ENCODE results near the gene IRAK3.
"Not testable (repeated sequence)": the region's sequence is repeated elsewhere in the genome, so short reads cannot be mapped to it uniquely, and the experiment has no call there.

The IRAK3 gene

DNA sequence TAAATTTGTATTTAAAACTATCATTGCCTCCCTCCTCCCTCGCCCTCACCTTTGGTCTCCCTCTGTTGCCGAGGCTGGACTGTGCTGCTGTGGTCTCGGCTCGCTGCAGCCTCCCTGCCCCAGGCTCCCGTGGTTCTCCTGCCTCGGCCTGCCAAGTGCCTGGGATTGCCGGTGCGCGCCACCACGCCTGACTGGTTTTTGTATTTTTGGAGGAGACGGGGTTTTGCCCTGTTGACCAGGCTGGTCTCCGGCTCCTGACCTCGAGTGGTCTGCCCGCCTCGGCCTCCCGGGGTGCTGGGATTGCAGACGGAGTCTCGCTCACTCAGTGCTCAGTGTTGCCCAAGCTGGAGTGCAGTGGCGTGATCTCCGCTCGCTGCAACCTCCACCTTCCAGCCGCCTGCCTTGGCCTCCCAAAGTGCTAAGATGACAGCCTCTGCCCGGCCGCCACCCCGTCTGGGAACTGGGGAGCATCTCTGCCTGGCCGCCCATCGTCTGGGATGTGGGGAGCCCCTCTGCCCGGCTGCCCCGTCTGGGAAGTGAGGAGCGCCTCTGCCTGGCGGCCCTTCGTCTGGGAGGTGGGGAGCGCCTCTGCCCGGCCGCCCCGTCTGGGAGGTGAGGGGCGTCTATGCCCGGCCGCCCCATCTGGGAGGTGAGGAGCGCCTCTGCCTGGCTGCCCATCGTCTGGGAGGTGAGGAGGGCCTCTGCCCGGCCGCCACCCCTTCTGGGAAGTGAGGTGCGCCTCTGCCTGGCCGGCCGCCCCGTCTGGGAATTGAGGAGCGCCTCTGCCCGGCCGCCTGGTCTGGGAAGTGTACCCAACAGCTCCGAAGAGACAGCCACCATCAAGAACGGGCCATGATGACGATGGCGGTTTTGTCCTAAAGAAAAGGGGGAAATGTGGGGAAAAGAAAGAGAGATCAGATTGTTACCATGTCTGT lies 14.4 kb upstream of the IRAK3 start:
- DNase-seq: not testable (repeated sequence)

- DNase-seq: no peak
Observed at GRCh38 chr12:66176105-66176900, 12.7 kb upstream of the IRAK3 start.

DNA sequence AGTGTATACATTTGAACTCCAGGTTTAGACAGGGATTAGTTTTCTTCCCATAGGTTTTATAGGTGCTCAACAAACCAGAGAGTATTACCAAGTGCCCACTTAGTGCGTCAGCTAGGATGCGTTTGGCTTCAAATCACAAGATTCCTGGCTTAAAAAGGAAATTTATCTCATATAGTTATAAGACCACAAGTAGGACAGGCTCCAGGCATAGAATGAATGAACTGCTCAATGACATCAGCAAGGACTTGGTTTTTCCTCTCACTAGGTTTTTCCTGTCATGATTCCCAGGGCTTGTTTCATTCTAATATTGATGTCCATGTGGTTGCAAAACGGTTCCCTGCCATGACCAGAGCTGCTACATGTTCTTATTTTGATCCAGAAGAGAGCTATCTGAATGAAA lies 6.1 kb upstream of the IRAK3 start:
- no peak for DNase-seq

DNA sequence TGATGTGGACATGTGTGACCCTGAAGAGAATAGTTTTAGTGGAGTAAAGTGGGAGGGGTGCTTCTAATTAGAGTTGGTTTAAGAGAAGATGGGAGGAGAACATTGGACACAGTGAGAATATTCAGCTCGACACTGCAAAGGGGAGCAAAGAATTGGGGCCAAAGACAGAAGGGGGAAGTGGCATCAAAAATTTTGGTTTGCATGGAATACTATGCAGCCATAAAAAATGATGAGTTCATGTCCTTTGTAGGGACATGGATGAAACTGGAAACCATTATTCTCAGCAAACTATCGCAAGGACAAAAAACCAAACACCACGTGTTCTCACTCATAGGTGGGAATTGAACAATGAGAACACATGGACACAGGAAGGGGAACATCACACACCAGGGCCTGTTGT lies 4.2 kb upstream of the IRAK3 start:
- DNase-seq: not testable (repeated sequence)

- DNase-seq: no peak
Observed at GRCh38 chr12:66187036-66187435, 2.0 kb upstream of the IRAK3 start.

DNA sequence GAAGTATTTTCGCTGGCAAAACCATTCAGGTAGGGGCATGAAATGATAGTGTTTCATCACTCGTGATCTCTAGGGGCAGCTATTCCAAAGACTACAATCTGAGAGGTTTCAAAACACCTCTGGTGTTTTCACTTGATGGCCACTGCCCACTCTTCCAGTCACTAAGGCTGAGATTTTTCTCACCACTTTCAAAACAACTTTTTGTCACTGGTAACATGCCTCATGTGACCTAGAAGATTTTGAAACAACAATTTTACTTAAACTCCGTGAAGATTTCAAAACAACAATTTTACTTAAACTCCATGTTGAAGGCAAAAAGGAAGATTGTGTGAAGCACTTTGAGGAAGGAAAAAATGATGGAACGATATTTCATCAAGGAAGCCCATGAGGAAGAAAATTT lies 1.2 kb upstream of the IRAK3 start:
- DNase-seq: no peak

- DNase-seq: no peak
Observed at GRCh38 chr12:66189486-66189843, 451 bp downstream of the IRAK3 start.

DNA sequence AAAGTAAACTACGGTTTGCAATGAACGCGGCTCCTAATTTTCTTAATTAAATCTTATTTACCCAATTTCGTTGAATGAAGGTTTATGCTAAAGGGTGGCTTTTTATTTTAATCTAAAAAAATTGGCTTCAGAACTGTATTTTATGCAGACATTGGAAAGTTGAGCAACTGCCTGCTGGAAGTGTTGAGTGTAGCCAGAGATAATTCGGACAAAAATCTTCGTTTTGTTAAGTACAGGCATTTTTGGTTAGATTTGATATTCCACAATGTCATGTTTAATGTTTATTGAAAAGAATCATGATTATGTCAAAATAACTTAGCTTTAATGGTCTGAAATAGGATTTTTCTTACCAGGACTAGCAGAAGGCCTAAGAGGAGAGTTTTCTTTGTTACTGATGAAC lies 875 bp downstream of the IRAK3 start:
- no peak for DNase-seq

DNA sequence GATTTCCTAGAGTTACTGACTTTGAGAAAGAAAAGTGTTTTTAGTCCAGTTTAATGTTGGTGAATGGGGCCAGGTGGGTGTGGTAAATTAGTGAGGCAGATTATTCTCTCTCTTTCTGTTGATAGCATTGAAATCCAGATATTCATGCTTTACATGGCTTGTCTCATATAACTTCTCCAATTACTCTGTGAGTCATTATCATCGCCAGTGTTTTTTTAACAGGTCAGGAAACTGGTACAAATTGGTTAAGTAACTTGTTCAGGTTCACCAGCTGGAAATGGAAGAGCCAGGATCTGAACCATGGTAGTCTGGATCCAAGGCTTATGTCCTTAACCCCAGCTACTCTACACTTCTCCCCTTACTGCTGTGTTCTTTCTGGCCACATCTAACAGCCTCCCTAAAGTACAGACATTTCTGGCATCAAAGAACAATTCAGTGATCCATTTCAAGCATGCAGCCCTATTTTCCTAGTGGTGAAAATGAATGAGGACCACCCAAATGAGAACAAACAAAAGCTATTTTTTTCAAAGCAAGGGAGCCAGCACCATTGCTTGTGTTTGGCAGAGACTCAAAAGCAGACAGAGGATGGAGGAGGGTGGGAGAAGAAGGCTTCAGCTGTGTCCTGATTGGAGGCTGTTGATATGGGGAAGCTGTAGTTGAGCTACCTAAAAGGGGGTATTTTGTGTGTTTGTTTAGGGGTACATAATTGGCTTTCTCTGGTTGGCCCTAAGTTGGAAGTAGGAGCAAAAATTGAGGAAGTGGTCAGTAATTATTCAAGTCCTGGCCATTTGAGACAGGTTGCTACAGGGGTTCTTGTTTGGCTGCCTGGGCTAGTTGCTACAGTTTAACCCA lies 1.7 kb downstream of the IRAK3 start:
- no peak for DNase-seq

- DNase-seq: no peak
Observed at GRCh38 chr12:66191547-66192126, 2.6 kb downstream of the IRAK3 start.

DNA sequence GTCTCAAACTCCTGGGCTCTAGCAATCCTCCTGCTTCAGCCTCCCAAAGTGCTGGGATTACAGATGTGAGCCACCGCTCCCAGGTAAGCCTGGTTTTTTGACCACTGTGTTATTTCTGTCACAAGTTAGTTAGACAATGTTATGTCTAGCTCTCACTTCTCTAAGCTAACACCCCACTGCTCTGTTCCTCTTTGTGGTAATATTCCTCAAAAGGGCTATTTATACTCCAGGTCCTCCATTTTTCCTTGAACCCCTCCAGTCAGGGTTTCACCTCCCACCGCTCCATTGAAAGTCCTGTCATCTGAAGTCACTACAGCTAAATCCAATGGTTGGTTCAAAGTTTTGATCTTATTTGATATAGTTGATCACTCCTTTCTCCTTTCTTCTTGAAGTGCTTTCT lies 5.1 kb downstream of the IRAK3 start:
- no peak for DNase-seq

DNA sequence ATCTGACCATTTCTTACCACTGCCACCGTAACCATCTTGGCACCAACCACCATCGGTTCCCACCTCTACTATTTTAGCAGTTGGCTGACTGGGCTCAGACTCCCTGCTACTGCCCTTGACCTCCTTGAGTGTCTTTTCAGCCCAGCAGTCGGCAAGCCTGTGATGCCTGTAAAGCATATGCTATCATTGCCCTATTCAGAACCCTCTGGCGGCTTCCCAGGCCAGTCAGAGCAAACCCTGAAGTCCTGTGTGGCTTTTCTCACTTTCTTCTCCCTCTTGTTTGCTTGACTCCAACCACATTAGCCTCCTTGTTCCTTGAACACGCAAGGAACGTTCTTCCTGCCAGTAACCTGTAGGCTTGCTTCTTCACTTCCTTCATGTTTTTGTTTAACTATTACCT lies 6.2 kb downstream of the IRAK3 start:
- DNase-seq: no peak

DNA sequence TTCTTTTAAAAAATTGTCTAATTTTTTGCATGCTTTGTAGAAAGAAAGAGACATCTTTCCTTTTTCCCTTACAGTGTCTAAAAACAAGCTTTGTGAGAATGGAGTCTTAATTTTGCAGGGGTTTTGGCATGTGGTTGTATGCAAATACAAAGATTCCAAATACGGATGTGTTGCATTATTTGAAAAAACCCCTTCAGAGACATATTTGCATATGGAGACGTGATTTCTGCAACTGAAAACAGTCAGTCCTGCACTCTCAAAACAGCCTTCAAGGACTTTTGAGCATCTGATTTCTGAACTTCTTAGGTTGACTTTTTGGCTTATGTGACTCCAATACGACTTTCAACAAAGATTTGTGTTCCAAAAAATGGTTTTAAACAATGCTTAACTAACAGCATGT lies 7.8 kb downstream of the IRAK3 start:
- DNase-seq: no peak

DNA sequence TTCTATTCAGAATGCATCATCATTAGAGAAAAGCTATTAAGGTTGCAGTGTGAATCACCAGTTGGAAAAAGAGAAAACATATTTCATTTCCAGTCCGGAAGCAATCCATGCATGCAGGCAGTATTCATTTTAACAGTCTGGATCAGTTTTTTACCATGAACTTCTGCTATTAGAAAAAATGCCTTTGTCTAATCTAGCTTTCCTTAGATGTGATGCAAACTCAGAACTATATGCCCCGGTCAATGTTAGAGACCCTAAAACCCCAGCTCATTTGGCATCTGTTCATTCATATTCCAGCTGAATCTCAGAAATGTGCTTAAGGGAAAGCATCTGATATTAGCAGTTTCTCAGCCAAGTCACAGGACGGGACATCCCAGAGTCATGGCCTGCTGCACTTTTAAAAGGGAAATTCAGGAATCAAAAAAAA lies 8.5 kb downstream of the IRAK3 start:
- DNase-seq: no peak

GRCh38 chr12:66199141-66199540 lies 10.1 kb downstream of the IRAK3 start:
- DNase-seq: no peak

GRCh38 chr12:66199831-66200509 lies 11.0 kb downstream of the IRAK3 start:
- no peak for DNase-seq

DNA sequence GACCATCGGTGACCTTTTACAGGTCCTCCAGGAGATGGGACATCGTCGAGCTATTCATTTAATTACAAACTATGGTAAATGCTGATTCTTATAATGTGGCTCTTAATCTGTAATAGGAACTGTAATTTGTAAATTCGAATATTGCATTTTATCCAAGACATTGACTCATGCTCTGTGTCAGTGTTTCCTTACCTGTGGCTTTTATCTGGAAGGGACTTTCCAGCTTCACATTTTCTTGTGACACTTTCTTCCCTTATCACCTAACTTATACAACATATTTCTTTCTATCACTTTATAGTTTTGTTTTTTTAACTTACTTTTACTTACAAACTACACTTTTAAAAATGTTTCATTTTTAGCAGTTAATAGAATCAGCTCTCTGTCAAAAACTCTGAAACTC lies 14.8 kb downstream of the IRAK3 start:
- no peak for DNase-seq

DNA sequence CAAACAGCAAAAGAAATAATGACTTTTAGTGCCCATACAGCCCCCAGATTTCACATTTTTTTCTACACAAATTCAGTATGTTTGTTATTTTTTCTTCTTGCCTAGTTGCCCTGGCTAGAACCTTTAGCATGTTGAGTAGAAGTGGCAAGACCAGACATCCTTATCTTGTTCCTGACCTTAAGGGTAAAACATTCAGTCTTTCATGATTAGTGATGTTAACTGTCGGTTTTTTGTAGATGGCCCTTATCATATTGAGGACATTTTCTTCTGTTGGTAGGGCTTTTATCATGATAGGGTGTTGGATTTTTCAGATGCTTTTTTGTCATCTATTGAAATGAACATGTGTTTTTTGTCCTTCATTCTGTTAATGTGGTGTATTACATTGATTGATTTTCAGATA lies 17.1 kb downstream of the IRAK3 start:
- DNase-seq: no peak

GRCh38 chr12:66210840-66211239 lies 21.8 kb downstream of the IRAK3 start:
- no peak for DNase-seq

- DNase-seq: not testable (repeated sequence)
Observed at GRCh38 chr12:66211573-66211972, 22.6 kb downstream of the IRAK3 start.

DNA sequence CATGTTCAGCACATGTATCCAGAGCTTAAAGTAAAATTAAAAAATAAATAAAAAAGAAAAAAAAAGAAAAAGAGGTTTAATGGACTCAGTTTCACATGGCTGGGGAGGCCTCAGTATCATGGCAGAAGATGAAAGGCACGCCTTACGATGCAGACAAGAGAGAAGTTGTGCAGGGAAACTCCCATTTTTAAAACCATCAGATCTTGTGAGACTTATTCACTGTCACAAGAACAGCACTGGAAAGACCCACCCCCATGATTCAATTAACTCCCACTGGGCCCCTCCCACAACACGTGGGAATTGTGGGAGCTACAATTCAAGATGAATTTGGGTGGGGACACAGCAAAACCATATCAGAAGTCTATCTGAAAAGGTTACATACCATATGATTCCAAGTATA lies 24.0 kb downstream of the IRAK3 start:
- not testable (repeated sequence) for DNase-seq

GRCh38 chr12:66217342-66217917 lies 28.4 kb downstream of the IRAK3 start:
- DNase-seq: no peak

All from NCI-H82 (cell line).